HG03159 (cell line): ENCODE measurements around the gene PRKD3.

ENCODE experiments used
- ATAC-seq: cut with Tn5 transposase; IDR thresholded peaks from one replicate; pipeline ENCODE4 v1.9.1; 2021; ENCODE audit warnings: mild to moderate bottlenecking, moderate library complexity; ENCODE audit not compliant: unreplicated experiment

The PRKD3 gene

GRCh38 chr2:37324786-37325624 lies at the start of gene PRKD3:
Gene PRKD3 (minus strand): TSS chr2:37324833. CDS start chr2:37316524, 8,309 bp downstream.
- peak; percentile 65 for ATAC-seq

- no peak for ATAC-seq
Measured at GRCh38 chr2:37372000-37372399, 47.4 kb upstream of the PRKD3 start.

- no peak for ATAC-seq
Measured at GRCh38 chr2:37370666-37371065, 46.0 kb upstream of the PRKD3 start.

- ATAC-seq, result no peak
Measured at GRCh38 chr2:37367984-37368383, 43.4 kb upstream of the PRKD3 start.

- no peak for ATAC-seq
Measured at GRCh38 chr2:37367310-37367709, 42.7 kb upstream of the PRKD3 start.

GRCh38 chr2:37366773-37367172 lies 42.1 kb upstream of the PRKD3 start:
- no peak for ATAC-seq

GRCh38 chr2:37365669-37366068 lies 41.0 kb upstream of the PRKD3 start:
- peak; percentile 49 for ATAC-seq

GRCh38 chr2:37364351-37364750 lies 39.7 kb upstream of the PRKD3 start:
- no peak for ATAC-seq

GRCh38 chr2:37361994-37362698 lies 37.5 kb upstream of the PRKD3 start:
- ATAC-seq, result no peak

- no peak for ATAC-seq
Measured at GRCh38 chr2:37361216-37361815, 36.7 kb upstream of the PRKD3 start.

- ATAC-seq, result no peak
Measured at GRCh38 chr2:37358466-37358865, 33.8 kb upstream of the PRKD3 start.

- no peak for ATAC-seq
Measured at GRCh38 chr2:37357530-37357929, 32.9 kb upstream of the PRKD3 start.

GRCh38 chr2:37357069-37357468 lies 32.4 kb upstream of the PRKD3 start:
- no peak for ATAC-seq

GRCh38 chr2:37356299-37356698 lies 31.7 kb upstream of the PRKD3 start:
- no peak for ATAC-seq

GRCh38 chr2:37355735-37356134 lies 31.1 kb upstream of the PRKD3 start:
- no peak for ATAC-seq

GRCh38 chr2:37354531-37354930 lies 29.9 kb upstream of the PRKD3 start:
- no peak for ATAC-seq

GRCh38 chr2:37350034-37350433 lies 25.4 kb upstream of the PRKD3 start:
- ATAC-seq, result peak; percentile 54

GRCh38 chr2:37349231-37349860 lies 24.7 kb upstream of the PRKD3 start:
- peak; percentile 55 for ATAC-seq

GRCh38 chr2:37348155-37348554 lies 23.5 kb upstream of the PRKD3 start:
- no peak for ATAC-seq

- no peak for ATAC-seq
Measured at GRCh38 chr2:37344453-37345361, 20.1 kb upstream of the PRKD3 start, which contains the start of gene QPCT. Gene QPCT (plus strand): TSS chr2:37344630. CDS start chr2:37344732, 102 bp downstream.
